CD4-positive, alpha-beta T cell (primary cell): ENCODE measurements around the gene ABCC3. TPM values are rescaled to one million over a fixed set of nuclear protein-coding genes. Genes with fewer than 3 reads are reported as not detected.
A peak's percentile ranks its signal among the peaks of the same experiment; 100 is the strongest.

Experiments used
- ATAC-seq: fragments of 200-7000 bp; cut with Tn5 transposase; one replicate; pipeline ENCODE4 v1.10.0; 2022; ENCODE audit warnings: mild to moderate bottlenecking; ENCODE audit not compliant: poor library complexity
- CTCF ChIA-PET: fragments of 350-600 bp; sonication (Branson Sonifier 250); formaldehyde crosslinking; loops from one replicate; lab custom pipeline; 2021; ENCODE audit warnings: antibody characterized with exemption, inconsistent platforms; lab: Charles Lee
- POLR2A ChIA-PET: fragments of 350-600 bp; sonication (Branson Sonifier 250); formaldehyde crosslinking; loops from one replicate; lab custom pipeline; 2021; ENCODE audit warnings: antibody characterized with exemption, inconsistent platforms; lab: Charles Lee
- DNase-seq, 14 experiments: peaks; one replicate each; pipeline ENCODE4 v3.0.0-alpha.2; 2013 to 2020; ENCODE audit warnings: mixed read lengths in 2 of 14
- H3K27ac ChIP-seq, 2 donors: one replicate each; pipeline versions ENCODE4 v1.5.1 to v1.7.0; 2013; ENCODE audit warnings: low read length in 2 of 2, low read depth in 1 of 2, mild to moderate bottlenecking in 1 of 2
- H3K27me3 ChIP-seq, 2 experiments: 1 replicate in 1 of 2; 2 replicates in 1 of 2; pipeline versions ENCODE4 v1.6.1 to v1.7.0; 2013; ENCODE audit warnings: low read length in 2 of 2, control low read depth in 1 of 2, mild to moderate bottlenecking in 1 of 2, moderate library complexity in 1 of 2; ENCODE audit not compliant: insufficient read depth in 2 of 2, control insufficient read depth in 1 of 2
- H3K36me3 ChIP-seq: one replicate; pipeline ENCODE4 v1.6.1; 2013; ENCODE audit warnings: low read length, control low read depth; ENCODE audit not compliant: insufficient read depth
- H3K4me1 ChIP-seq: one replicate; pipeline ENCODE4 v1.6.1; 2013; ENCODE audit warnings: low read length, control low read depth; ENCODE audit not compliant: insufficient read depth
- H3K4me3 ChIP-seq: one replicate; pipeline ENCODE4 v1.5.1; 2013; ENCODE audit warnings: mild to moderate bottlenecking, low read length, moderate library complexity
- H3K9me3 ChIP-seq, 2 experiments: 1 replicate in 1 of 2; 2 replicates in 1 of 2; pipeline versions ENCODE4 v1.6.1 to v1.7.0; 2013; ENCODE audit warnings: low read length in 2 of 2, mild to moderate bottlenecking in 2 of 2, control low read depth in 1 of 2, moderate library complexity in 1 of 2; ENCODE audit not compliant: control insufficient read depth in 1 of 2, insufficient read depth in 1 of 2
- H3K27ac Mint-ChIP-seq: one replicate; pipeline ENCODE4 v1.8.0; 2020; ENCODE audit warnings: mixed read lengths
- H3K27me3 Mint-ChIP-seq: one replicate; pipeline ENCODE4 v1.8.0; 2021; ENCODE audit warnings: mixed read lengths
- H3K36me3 Mint-ChIP-seq: one replicate; pipeline ENCODE4 v1.8.0; 2021; ENCODE audit warnings: low read depth, mixed read lengths
- H3K4me1 Mint-ChIP-seq: one replicate; pipeline ENCODE4 v1.8.0; 2021; ENCODE audit warnings: low read depth, mixed read lengths
- H3K4me3 Mint-ChIP-seq: one replicate; pipeline ENCODE4 v1.8.0; 2020; ENCODE audit warnings: mild to moderate bottlenecking, mixed read lengths
- H3K9me3 Mint-ChIP-seq: one replicate; pipeline ENCODE4 v1.8.0; 2020; ENCODE audit warnings: mixed read lengths
- intact Hi-C, 2 experiments: fragments of 100-400 bp; cut with DNase I in 1 of 2; cut with micrococcal nuclease in 1 of 2; formaldehyde crosslinking; loops; one replicate each; pipeline versions ENCODE4 v1.15.1 to v1.9.0; 2023 to 2025; cut with DNase I, micrococcal nuclease
- polyA plus RNA-seq, 2 donors: library from polyadenylated mRNA; unstranded; fragments of 120-200 nt; gene quantifications; one replicate each; pipeline ENCODE4 v1.2.1, GENCODE V29; 2013
- total RNA-seq, 174 experiments: library from RNA in 2 of 174; stranded (reverse) in 2 of 174; gene quantifications; one replicate each; pipeline ENCODE4 v1.2.3 and lab custom pipeline; 2021 to 2026
- TF ChIP-seq, protein P1 (sequence below): fragments of 200-600 bp; IDR thresholded peaks from one replicate; pipeline ENCODE4 v1.8.0; 2022; ENCODE audit warnings: antibody characterized with exemption, mild to moderate bottlenecking

Gene ABCC3, protein sequence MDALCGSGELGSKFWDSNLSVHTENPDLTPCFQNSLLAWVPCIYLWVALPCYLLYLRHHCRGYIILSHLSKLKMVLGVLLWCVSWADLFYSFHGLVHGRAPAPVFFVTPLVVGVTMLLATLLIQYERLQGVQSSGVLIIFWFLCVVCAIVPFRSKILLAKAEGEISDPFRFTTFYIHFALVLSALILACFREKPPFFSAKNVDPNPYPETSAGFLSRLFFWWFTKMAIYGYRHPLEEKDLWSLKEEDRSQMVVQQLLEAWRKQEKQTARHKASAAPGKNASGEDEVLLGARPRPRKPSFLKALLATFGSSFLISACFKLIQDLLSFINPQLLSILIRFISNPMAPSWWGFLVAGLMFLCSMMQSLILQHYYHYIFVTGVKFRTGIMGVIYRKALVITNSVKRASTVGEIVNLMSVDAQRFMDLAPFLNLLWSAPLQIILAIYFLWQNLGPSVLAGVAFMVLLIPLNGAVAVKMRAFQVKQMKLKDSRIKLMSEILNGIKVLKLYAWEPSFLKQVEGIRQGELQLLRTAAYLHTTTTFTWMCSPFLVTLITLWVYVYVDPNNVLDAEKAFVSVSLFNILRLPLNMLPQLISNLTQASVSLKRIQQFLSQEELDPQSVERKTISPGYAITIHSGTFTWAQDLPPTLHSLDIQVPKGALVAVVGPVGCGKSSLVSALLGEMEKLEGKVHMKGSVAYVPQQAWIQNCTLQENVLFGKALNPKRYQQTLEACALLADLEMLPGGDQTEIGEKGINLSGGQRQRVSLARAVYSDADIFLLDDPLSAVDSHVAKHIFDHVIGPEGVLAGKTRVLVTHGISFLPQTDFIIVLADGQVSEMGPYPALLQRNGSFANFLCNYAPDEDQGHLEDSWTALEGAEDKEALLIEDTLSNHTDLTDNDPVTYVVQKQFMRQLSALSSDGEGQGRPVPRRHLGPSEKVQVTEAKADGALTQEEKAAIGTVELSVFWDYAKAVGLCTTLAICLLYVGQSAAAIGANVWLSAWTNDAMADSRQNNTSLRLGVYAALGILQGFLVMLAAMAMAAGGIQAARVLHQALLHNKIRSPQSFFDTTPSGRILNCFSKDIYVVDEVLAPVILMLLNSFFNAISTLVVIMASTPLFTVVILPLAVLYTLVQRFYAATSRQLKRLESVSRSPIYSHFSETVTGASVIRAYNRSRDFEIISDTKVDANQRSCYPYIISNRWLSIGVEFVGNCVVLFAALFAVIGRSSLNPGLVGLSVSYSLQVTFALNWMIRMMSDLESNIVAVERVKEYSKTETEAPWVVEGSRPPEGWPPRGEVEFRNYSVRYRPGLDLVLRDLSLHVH (N-terminal part only)
- total RNA-seq (under 1 TPM in 1 of 2 experiments, not detected in 1; 0.19 TPM), total RNA-seq (lab: John Stamatoyannopoulos, UW) (0 to 2.8 (median 0.12) reads per million in 172 experiments)
- 0.63 TPM for polyA plus RNA-seq (2013, experiment 1 of 2)
- 1.4 TPM for polyA plus RNA-seq (2013, experiment 2 of 2)

DNA sequence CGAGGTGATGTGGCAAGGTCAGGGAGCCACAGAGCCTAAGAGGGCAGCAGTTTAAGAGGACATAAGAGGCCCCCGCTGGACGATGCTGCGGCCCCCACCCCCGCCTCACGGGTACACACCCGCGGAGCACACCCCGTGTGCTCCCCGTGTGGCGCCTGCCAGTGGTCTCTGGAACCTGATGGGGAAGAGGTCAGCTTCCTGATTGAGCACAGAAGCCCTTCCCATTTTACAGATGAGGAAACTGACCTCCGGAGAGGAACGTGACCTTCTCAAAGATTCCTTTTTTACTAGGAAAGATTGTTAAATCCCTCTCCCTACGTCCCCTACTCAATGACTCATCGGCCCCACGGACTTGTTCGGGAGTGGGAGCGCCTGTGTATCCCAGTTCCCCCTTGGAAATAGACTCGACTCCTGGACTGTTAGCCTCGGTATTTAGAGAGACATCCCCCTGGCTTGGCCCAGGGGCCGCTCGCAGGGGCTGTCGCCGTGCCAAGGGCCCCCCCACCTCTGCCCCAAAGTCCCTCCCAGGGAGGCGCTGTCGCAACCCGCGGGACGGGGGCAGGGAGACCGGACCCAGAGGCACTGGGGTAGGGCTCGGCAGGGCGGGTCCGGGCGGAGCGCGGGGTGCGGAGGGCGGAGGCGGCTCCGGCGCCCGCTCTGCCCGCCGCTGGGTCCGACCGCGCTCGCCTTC is at the start of gene ABCC3:
ABCC3 (plus strand) TSS at position 658 of the 691 bp plus-strand sequence. CDS start 56 bp downstream, outside the sequence.
- Mint-ChIP-seq H3K4me3 (no peak within 1 kb of the TSS), H3K4me1 (peaks cover 9% of the 10 kb centered on the region), H3K27me3 (peaks cover 91% of the 10 kb centered on the region), H3K27ac (no peak within 1 kb of the TSS), H3K36me3 (no peaks in the 10 kb centered on the region), H3K9me3 (no peaks in the 10 kb centered on the region)
- H3K27me3 ChIP-seq = peaks cover 69 to 78% of the 10 kb centered on the region in 2 experiments
- ChIA-PET POLR2A (no interaction called here), CTCF (no interaction called here)
- intact Hi-C loops = loop anchor here (5.0 kb wide), 2 partner anchors 63 to 73 kb away; partner anchors contain the start of gene ANKRD40 (in 1 of the 2)
- DNase-seq (peak in 1 of 14 experiments; percentile 25), ATAC-seq (no peak)
- H3K9me3 ChIP-seq = no peaks in the 10 kb centered on the region
- no peak within 1 kb of the TSS for H3K4me3 ChIP-seq
- peaks cover 9% of the 10 kb centered on the region for H3K4me1 ChIP-seq
- H3K36me3 ChIP-seq = no peaks in the 10 kb centered on the region
- no peak within 1 kb of the TSS for H3K27ac ChIP-seq
- TF ChIP-seq, protein P1, sequence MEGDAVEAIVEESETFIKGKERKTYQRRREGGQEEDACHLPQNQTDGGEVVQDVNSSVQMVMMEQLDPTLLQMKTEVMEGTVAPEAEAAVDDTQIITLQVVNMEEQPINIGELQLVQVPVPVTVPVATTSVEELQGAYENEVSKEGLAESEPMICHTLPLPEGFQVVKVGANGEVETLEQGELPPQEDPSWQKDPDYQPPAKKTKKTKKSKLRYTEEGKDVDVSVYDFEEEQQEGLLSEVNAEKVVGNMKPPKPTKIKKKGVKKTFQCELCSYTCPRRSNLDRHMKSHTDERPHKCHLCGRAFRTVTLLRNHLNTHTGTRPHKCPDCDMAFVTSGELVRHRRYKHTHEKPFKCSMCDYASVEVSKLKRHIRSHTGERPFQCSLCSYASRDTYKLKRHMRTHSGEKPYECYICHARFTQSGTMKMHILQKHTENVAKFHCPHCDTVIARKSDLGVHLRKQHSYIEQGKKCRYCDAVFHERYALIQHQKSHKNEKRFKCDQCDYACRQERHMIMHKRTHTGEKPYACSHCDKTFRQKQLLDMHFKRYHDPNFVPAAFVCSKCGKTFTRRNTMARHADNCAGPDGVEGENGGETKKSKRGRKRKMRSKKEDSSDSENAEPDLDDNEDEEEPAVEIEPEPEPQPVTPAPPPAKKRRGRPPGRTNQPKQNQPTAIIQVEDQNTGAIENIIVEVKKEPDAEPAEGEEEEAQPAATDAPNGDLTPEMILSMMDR = no peak

DNA sequence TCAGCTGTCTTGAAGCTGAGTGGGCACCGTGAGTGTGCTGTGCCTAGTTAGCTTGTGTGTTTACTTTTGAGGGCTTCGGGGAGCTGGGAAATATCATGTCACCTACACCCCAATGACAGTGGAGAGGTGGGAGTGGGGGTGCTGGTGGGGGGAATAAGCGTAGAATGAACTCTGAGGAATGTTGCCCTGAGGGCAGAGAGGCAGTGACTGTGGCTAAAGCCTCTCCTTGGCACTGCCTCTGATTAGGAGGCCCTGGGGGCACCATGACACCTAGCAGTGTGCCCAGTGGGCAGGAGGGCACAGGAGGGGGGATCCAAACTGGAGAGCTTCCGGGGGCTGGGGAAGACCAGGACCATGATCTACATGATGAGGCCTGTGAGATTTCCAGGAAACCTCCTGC is 49.3 kb upstream of the ABCC3 start:
- Mint-ChIP-seq H3K27me3 (peaks cover 10% of the 10 kb centered on the region), H3K4me3 (no peak overlapping the region), H3K27ac (no peak overlapping the region), H3K9me3 (no peaks in the 10 kb centered on the region), H3K4me1 (no peaks in the 10 kb centered on the region), H3K36me3 (no peaks in the 10 kb centered on the region)
- no peak overlapping the region for H3K27ac ChIP-seq
- H3K36me3 ChIP-seq = no peaks in the 10 kb centered on the region
- intact Hi-C loops = no loop called here
- CTCF ChIA-PET = no interaction called here
- H3K27me3 ChIP-seq = no peaks in the 10 kb centered on the region
- POLR2A ChIA-PET = no interaction called here
- H3K9me3 ChIP-seq = no peaks in the 10 kb centered on the region
- ATAC-seq (no peak), DNase-seq (no peak)
- TF ChIP-seq, protein P1 = no peak
- H3K4me1 ChIP-seq = no peaks in the 10 kb centered on the region
- no peak overlapping the region for H3K4me3 ChIP-seq
